Mucosa of rectum (tissue), 2 donors: ENCODE results near the gene THEM5.
"Not testable (repeated sequence)": the region's sequence is repeated elsewhere in the genome, so short reads cannot be mapped to it uniquely, and the experiment has no call there.

ENCODE experiments used
- H3K27ac ChIP-seq, 2 donors: one replicate each; pipeline ENCODE4 v1.7.0; 2013; ENCODE audit warnings: inconsistent platforms in 2 of 2, low read depth in 2 of 2, low read length in 2 of 2
- H3K27me3 ChIP-seq, 2 donors: one replicate each; pipeline ENCODE4 v1.7.0; 2013; ENCODE audit warnings: low read length in 2 of 2; ENCODE audit not compliant: control insufficient read depth in 2 of 2, insufficient read depth in 2 of 2
- H3K36me3 ChIP-seq, 2 donors: one replicate each; pipeline ENCODE4 v1.7.0; 2013; ENCODE audit warnings: low read length in 2 of 2; ENCODE audit not compliant: control insufficient read depth in 2 of 2, insufficient read depth in 2 of 2
- H3K4me1 ChIP-seq, 2 donors: one replicate each; pipeline ENCODE4 v1.7.0; 2013; ENCODE audit warnings: low read length in 2 of 2, mild to moderate bottlenecking in 1 of 2; ENCODE audit not compliant: control insufficient read depth in 2 of 2, insufficient read depth in 2 of 2
- H3K4me3 ChIP-seq, 2 donors: one replicate each; pipeline ENCODE4 v1.7.0; 2013; ENCODE audit warnings: low read length in 2 of 2
- H3K9ac ChIP-seq, 2 donors: one replicate each; pipeline ENCODE4 v1.7.0; 2013; ENCODE audit warnings: low read length in 2 of 2, low read depth in 1 of 2, mild to moderate bottlenecking in 1 of 2
- H3K9me3 ChIP-seq, 2 donors: one replicate each; pipeline ENCODE4 v1.7.0; 2013; ENCODE audit warnings: low read length in 2 of 2; ENCODE audit not compliant: control insufficient read depth in 2 of 2
- donor health status: healthy.
- donor health status: Normal muscosa, but diverticular disease.

Gene THEM5, protein sequence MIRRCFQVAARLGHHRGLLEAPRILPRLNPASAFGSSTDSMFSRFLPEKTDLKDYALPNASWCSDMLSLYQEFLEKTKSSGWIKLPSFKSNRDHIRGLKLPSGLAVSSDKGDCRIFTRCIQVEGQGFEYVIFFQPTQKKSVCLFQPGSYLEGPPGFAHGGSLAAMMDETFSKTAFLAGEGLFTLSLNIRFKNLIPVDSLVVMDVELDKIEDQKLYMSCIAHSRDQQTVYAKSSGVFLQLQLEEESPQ

DNA sequence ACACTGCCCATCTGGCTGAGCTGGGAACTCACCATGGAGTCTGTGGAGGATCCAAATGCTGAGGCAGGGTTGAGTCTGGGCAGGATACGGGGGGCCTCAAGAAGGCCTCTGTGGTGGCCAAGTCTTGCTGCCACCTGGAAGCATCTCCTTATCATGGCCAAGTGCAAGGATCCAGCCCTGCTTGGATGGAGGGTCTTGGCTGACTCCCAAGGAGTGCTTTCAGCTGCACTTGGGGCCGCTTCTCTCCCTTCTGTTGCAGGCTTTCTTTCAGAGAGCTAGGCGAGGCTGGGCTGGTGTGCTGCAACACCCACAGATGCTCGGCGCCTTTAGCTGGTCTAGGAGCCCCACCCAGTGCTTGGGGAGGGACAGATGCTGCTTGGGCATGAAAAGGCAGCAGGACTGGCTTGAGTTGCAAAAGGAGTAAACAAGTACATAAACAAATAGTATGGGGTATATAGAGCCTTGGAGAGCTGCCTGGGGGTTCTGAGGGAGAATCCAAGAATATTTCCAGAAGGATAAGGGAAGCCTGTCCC, at the start of gene THEM5:
Gene THEM5, minus strand, starts transcription at position 302 of the 533 bp plus-strand sequence. Its CDS starts 147 bp downstream, at position 155.
- H3K27me3 ChIP-seq: no peaks in the 10 kb centered on the region
- no peaks in the 10 kb centered on the region for H3K9me3 ChIP-seq
- H3K4me1 ChIP-seq: no peaks in the 10 kb centered on the region
- no peak within 1 kb of the TSS for H3K9ac ChIP-seq
- H3K36me3 ChIP-seq: no peaks in the 10 kb centered on the region
- H3K27ac ChIP-seq: no peak within 1 kb of the TSS
- no peak within 1 kb of the TSS for H3K4me3 ChIP-seq

DNA sequence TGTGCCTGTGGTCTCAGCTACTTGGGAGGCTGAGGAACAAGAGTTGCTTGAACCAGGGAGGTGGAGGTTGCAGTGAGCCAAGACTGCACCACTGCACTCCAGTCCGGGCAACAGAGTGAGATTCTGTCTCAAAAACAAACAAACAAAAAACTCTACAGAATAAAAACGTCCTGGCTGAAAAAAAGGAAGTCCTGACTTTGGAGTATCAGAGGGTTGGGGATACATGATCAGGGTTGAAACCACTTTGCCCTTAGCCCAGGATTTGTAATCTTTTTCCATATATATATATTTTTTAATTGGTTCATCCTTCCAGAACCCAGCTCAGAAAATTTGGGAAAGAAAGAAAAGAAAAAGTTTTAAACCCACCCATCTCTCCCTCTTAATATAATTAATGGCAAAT, 49.3 kb upstream of the THEM5 start:
- Histone ChIP-seq H3K4me1 (no peaks in the 10 kb centered on the region), H3K36me3 (no peaks in the 10 kb centered on the region), H3K27ac (no peak overlapping the region), H3K27me3 (no peaks in the 10 kb centered on the region), H3K4me3 (no peak overlapping the region), H3K9ac (no peak overlapping the region), H3K9me3 (peaks cover 3 to 6% of the 10 kb centered on the region in 2 donors)

DNA sequence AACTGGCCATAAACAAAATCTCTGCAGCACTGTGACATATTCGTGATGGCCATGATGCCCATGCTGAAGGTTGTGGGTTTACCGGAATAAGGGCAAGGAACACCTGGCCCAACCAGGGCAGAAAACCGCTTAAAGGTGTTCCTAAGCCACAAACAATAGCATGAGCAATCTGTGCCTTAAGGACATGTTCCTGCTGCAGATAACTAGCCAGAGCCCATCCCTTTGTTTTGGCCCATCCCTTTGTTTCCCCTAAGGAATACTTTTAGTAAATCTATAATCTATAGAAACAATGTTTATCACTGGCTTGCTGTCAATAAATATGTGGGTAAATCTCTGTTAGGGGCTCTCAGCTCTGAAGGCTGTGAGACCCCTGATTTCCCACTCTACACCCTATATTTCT, 47.3 kb upstream of the THEM5 start:
- H3K27ac ChIP-seq, H3K4me1 ChIP-seq, H3K27me3 ChIP-seq, H3K9me3 ChIP-seq, H3K4me3 ChIP-seq, H3K9ac ChIP-seq, H3K36me3 ChIP-seq: not testable (repeated sequence)

DNA sequence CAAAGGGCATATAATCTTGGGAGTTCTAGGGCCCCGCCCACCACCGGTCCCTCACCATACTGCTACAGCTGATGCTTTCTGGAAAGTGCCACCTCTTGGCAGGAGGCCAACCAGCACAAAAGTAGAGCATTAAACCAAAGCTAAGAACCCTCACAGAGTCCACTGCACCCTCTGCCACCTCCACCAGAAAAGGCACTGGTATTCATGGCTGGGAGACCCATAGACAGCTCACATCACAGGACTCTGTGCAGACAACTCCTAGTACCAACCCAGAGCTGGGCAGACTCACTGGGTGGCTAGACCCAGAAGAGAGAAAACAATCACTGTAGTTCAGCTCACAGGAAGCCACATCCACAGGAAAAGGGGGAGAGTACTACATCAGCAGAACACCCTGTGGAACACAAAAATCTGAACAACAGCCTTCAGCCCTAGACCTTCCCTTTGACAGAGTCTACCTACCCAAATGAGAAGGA, 45.0 kb upstream of the THEM5 start:
- peak overlapping the region in 1 of 2 donors; percentile 23 for H3K27ac ChIP-seq

DNA sequence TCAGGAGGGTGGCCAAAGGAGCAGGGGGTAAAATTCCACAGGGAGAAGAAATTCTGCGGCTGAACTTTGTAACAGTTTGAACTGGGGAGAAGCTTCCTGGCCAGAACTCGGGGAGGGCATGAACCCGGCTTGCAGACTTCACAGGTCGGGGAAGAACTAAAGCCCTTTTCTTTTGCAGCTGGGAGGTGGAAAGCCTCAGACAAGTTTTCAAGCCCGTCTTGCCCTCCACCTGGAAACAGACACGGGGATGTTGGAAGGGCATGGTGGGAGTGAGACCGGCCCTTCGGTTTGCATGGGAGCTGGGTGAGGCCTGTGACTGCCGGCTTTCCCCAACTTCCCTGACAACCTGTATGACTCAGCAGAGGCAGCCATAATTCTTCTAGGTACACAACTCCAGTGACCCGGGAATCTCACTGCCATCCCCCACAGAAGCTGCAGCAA, 44.5 kb upstream of the THEM5 start:
- Histone ChIP-seq H3K4me3 (no peak overlapping the region), H3K27me3 (no peaks in the 10 kb centered on the region), H3K36me3 (peaks cover 6 to 8% of the 10 kb centered on the region in 2 donors), H3K9ac (no peak overlapping the region), H3K27ac (peak overlapping the region in 1 of 2 donors; percentile 23), H3K9me3 (peaks cover 2% of the 10 kb centered on the region in 2 donors), H3K4me1 (no peaks in the 10 kb centered on the region)

More for the DNA sequence above, 45.0 kb upstream of the THEM5 start:
- peaks cover 3 to 4% of the 10 kb centered on the region in 2 donors for H3K36me3 ChIP-seq
- H3K4me3 ChIP-seq: no peak overlapping the region
- no peak overlapping the region for H3K9ac ChIP-seq
- peaks cover 2% of the 10 kb centered on the region in 2 donors for H3K9me3 ChIP-seq
- H3K27me3 ChIP-seq: no peaks in the 10 kb centered on the region
- H3K4me1 ChIP-seq: no peaks in the 10 kb centered on the region

DNA sequence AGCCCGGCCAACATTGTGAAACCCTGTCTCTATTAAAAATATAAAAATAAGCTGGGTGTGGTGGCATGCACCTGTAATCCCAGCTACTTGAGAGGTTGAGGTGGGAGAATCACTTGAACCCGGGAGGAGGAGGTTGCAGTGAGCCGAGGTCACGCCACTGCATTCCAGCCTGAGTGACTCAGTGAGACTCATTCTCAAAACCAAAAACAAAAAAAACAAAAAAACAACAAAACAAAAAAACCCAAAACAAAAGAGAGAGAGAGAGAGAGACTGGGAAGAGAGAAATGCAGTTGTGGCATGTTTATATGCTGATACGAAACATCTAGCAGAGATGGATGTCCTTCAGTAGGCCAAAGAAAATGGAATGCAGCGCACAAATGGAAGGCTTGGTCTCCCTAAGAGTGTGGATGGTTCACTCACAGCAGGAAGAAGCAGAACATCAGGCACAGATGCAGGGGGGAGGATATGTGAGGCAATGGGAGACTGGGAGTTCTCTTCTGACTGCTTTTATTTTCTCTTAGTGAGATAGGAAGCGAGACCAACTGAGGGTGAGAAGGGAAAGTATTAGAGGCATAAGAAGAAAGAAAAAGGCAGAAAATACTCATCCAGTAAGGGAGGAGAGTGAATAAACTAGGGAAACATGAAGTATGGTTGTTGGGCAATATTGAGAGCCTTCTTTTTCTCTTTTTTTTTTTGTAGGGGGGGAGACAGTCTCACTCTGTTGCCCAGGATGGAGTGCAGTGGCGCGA, 39.8 kb upstream of the THEM5 start:
- H3K4me1 ChIP-seq: no peaks in the 10 kb centered on the region
- no peaks in the 10 kb centered on the region for H3K9me3 ChIP-seq
- H3K36me3 ChIP-seq: peaks cover 6 to 8% of the 10 kb centered on the region in 2 donors
- no peak overlapping the region for H3K27ac ChIP-seq
- H3K9ac ChIP-seq: no peak overlapping the region
- H3K27me3 ChIP-seq: no peaks in the 10 kb centered on the region
- H3K4me3 ChIP-seq: no peak overlapping the region

DNA sequence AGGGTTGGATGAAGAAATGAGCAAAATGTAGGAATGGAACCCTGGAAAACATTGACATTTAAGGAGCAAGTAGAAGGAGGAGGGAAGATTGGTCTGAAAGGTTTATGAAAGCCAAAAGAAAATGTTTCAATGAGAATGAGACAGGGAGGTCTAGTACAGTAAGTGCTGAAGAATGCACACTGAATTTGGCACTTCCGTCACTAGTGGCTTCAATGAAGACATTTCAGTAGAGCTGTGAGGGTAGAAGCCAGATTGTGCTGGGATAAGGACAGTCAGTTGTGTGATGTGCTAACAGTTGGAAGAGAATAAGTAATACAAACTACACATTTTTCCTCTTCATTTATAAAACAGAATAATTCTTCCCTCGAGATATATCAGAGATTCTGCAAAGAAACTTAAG, 38.7 kb upstream of the THEM5 start:
- Histone ChIP-seq H3K27ac (no peak overlapping the region), H3K36me3 (peaks cover 8 to 10% of the 10 kb centered on the region in 2 donors)

DNA sequence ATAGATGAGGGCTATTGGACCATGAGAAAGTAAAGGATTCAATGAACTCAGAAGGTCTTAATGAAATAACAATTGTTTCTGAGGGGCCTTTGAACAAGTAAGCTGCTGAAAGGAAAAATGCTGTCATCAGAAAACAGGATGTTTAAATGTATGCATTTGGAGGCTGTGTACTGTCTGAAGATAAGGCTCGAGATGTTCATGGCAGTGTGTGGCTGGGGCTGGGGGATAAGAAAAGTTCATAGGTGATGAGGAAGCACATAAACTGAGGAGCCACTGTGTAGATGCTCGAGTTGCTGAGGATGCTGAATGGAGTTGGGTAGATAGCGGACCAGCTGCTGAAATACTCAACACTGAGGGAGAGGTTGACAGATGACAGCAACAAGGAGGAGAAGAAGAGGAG, 38.0 kb upstream of the THEM5 start:
- H3K4me3 ChIP-seq: no peak overlapping the region
- peaks cover 10 to 11% of the 10 kb centered on the region in 2 donors for H3K36me3 ChIP-seq
- H3K4me1 ChIP-seq: no peaks in the 10 kb centered on the region
- H3K9ac ChIP-seq: no peak overlapping the region
- H3K27ac ChIP-seq: no peak overlapping the region
- H3K27me3 ChIP-seq: no peaks in the 10 kb centered on the region
- H3K9me3 ChIP-seq: no peaks in the 10 kb centered on the region

More for the DNA sequence above, 38.7 kb upstream of the THEM5 start:
- no peaks in the 10 kb centered on the region for H3K4me1 ChIP-seq
- no peaks in the 10 kb centered on the region for H3K27me3 ChIP-seq
- H3K9me3 ChIP-seq: no peaks in the 10 kb centered on the region
- H3K9ac ChIP-seq: no peak overlapping the region
- no peak overlapping the region for H3K4me3 ChIP-seq

DNA sequence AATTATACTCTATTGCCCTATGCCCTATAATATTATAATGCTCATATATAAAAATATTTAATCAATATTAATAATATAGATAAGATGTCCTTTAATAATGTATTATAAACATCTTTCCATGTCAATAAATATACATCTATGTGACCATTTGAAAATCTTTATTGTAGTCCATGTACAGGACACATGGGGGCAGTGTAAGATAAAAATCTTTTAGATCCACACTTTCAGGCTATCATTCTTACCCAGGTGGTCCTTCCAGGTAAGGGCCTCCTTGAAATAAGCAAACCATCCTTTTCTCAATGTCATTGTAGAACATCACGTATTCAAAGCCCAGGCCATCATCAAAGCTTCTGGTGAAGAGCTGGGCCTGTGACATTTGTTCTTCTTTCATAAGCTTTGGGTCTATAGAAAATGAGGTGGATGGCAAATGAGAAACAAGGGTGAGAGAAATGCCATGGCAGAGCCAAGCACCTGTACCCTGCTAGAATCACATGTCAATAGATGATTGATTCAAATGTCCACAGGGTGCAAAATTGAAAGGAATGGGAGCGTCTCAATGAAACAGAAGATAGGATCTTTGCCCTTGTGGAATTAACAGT, 35.6 kb upstream of the THEM5 start:
- Histone ChIP-seq H3K4me3 (no peak overlapping the region), H3K36me3 (peaks cover 8 to 10% of the 10 kb centered on the region in 2 donors)

DNA sequence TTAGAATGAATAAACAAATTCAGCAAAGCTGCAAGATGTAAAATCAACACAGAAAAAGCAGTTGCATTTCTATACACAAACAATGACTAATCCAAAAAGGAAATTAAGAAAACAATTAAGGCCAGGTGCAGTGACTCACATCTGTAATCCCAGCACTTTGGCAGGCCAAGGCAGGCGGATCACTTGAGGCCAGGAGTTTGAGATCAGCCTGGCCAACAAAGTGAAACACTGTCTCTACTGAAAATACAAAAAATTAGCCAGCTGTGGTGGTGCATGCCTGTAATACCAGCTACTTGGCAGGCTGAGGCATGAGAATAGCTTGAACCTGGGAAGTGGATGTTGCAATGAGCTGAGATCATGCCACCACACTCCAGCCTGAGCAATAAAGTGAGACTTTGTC, 33.5 kb upstream of the THEM5 start:
- peaks cover 3 to 7% of the 10 kb centered on the region in 2 donors for H3K36me3 ChIP-seq
- H3K27me3 ChIP-seq: no peaks in the 10 kb centered on the region
- H3K4me1 ChIP-seq: no peaks in the 10 kb centered on the region
- H3K27ac ChIP-seq: no peak overlapping the region
- H3K9ac ChIP-seq: no peak overlapping the region
- no peak overlapping the region for H3K4me3 ChIP-seq
- no peaks in the 10 kb centered on the region for H3K9me3 ChIP-seq

More for the DNA sequence above, 35.6 kb upstream of the THEM5 start:
- no peaks in the 10 kb centered on the region for H3K4me1 ChIP-seq
- no peaks in the 10 kb centered on the region for H3K9me3 ChIP-seq
- H3K27ac ChIP-seq: no peak overlapping the region
- no peaks in the 10 kb centered on the region for H3K27me3 ChIP-seq
- H3K9ac ChIP-seq: no peak overlapping the region
